ENCODE results near the gene IGLL1.

DNA sequence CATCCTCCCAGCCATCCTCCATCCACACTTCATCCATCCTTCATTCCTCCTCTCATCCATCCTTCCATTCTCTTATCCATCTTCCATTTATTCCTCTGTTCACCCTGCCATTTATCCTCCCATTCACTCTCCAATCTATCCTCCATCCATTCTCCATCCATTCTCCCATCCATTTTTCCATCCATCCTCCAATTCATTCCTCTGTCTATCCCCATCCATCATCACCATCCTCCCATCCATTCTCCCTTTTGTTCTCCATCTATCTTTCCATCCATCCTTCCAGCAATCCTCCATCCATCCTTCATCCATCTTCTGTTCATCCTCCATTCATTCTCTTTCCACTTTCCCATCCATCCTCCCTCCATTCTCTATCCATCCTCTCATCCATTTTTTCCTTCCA, 28.7 kb downstream of the IGLL1 start:
- TF ChIP-seq, protein P1, sequence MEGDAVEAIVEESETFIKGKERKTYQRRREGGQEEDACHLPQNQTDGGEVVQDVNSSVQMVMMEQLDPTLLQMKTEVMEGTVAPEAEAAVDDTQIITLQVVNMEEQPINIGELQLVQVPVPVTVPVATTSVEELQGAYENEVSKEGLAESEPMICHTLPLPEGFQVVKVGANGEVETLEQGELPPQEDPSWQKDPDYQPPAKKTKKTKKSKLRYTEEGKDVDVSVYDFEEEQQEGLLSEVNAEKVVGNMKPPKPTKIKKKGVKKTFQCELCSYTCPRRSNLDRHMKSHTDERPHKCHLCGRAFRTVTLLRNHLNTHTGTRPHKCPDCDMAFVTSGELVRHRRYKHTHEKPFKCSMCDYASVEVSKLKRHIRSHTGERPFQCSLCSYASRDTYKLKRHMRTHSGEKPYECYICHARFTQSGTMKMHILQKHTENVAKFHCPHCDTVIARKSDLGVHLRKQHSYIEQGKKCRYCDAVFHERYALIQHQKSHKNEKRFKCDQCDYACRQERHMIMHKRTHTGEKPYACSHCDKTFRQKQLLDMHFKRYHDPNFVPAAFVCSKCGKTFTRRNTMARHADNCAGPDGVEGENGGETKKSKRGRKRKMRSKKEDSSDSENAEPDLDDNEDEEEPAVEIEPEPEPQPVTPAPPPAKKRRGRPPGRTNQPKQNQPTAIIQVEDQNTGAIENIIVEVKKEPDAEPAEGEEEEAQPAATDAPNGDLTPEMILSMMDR (IDR thresholded peaks at IDR 0.05; ENCODE audit: low read depth, low read length, poor library complexity, severe bottlenecking): no peak
- TF ChIP-seq EZH2phosphoT487 (IDR thresholded peaks at IDR 0.05; ENCODE audit: borderline replicate concordance, low read length): no peak

Data from DOHH2 (cell line).